Cerebellar nuclear complex (tissue), 1 donor: Measurements from ENCODE around the gene WDR41.
"Not testable (repeated sequence)": the region's sequence is repeated elsewhere in the genome, so short reads cannot be mapped to it uniquely, and the experiment has no call there.

Experiments used
- DNase-seq, 2 experiments: peaks; one replicate each; lab custom pipeline; 2025; lab: John Stamatoyannopoulos, UW

WDR41 gene

GRCh38 chr5:77491783-77492652, at the start of gene WDR41:
Gene WDR41, minus strand, starts transcription at chr5:77492316. Its CDS starts 96 bp downstream, at chr5:77492220.
- peak in 1 of 2 experiments; percentile 65 for DNase-seq

- no peak for DNase-seq
Observed at GRCh38 chr5:77531297-77531696, 39.2 kb upstream of the WDR41 start.

GRCh38 chr5:77518304-77518703, 26.2 kb upstream of the WDR41 start:
- DNase-seq = no peak

GRCh38 chr5:77514457-77514856, 22.3 kb upstream of the WDR41 start:
- DNase-seq = no peak

- no peak for DNase-seq
Observed at GRCh38 chr5:77513321-77513720, 21.2 kb upstream of the WDR41 start.

- not testable (repeated sequence) for DNase-seq
Observed at GRCh38 chr5:77501132-77501531, 9.0 kb upstream of the WDR41 start.

GRCh38 chr5:77499973-77500372, 7.9 kb upstream of the WDR41 start:
- no peak for DNase-seq

- no peak for DNase-seq
Observed at GRCh38 chr5:77499441-77499840, 7.3 kb upstream of the WDR41 start.

GRCh38 chr5:77498952-77499351, 6.8 kb upstream of the WDR41 start:
- no peak for DNase-seq

- DNase-seq = no peak
Observed at GRCh38 chr5:77494935-77495334, 2.8 kb upstream of the WDR41 start.

GRCh38 chr5:77492653-77493000, 511 bp upstream of the WDR41 start:
- no peak for DNase-seq

- DNase-seq = not testable (repeated sequence)
Observed at GRCh38 chr5:77490741-77491344, 1.3 kb downstream of the WDR41 start.

GRCh38 chr5:77486344-77486962, 5.7 kb downstream of the WDR41 start:
- no peak for DNase-seq

- DNase-seq = no peak
Observed at GRCh38 chr5:77483682-77484081, 8.4 kb downstream of the WDR41 start.

GRCh38 chr5:77475041-77475440, 17.1 kb downstream of the WDR41 start:
- DNase-seq = not testable (repeated sequence)

- not testable (repeated sequence) for DNase-seq
Observed at GRCh38 chr5:77468875-77469274, 23.2 kb downstream of the WDR41 start.

GRCh38 chr5:77463905-77464304, 28.2 kb downstream of the WDR41 start:
- DNase-seq = no peak

GRCh38 chr5:77461287-77461686, 30.8 kb downstream of the WDR41 start:
- no peak for DNase-seq

- DNase-seq = no peak
Observed at GRCh38 chr5:77454123-77454522, 38.0 kb downstream of the WDR41 start.

- DNase-seq = no peak
Observed at GRCh38 chr5:77452351-77452750, 39.8 kb downstream of the WDR41 start.

GRCh38 chr5:77449981-77450380, 42.1 kb downstream of the WDR41 start:
- no peak for DNase-seq

GRCh38 chr5:77449277-77449676, 42.8 kb downstream of the WDR41 start:
- no peak for DNase-seq

- no peak for DNase-seq
Observed at GRCh38 chr5:77448831-77449230, 43.3 kb downstream of the WDR41 start.
